Right ventricle myocardium superior (tissue), 1 donor: ENCODE measurements around the gene CRYZL1. TPM values are rescaled to one million over a fixed set of nuclear protein-coding genes. Genes with fewer than 3 reads are reported as not detected.
"Not testable (repeated sequence)": the region's sequence is repeated elsewhere in the genome, so short reads cannot be mapped to it uniquely, and the experiment has no call there.

Experiments
- ATAC-seq: fragments of 200-7000 bp; cut with Tn5 transposase; one replicate; pipeline ENCODE4 v1.9.1; 2020; ENCODE audit warnings: mild to moderate bottlenecking; ENCODE audit not compliant: poor library complexity
- DNase-seq: peaks from one replicate; pipeline ENCODE4 v3.0.0-alpha.2; 2020
- intact Hi-C: fragments of 100-400 bp; cut with DNase I; formaldehyde crosslinking; loops from one replicate; pipeline ENCODE4 v1.11.2; 2022
- total RNA-seq: library from RNA; stranded (reverse); fragmentation: NEBNext Ultra II Directional; extraction: Animal tissue kit (Norgen Biotek cat#: 25700); gene quantifications from one replicate; pipeline ENCODE4 v1.2.1, GENCODE V29; 2021
- donor health status: DM: no; HTN: yes; CAD: no; lungs with severe emphysema.

CRYZL1 gene
- total RNA-seq, 1 donor from 2014 or later = 24.7 TPM

GRCh38 chr21:33642896-33643657, 1.5 kb upstream of the CRYZL1 start:
- intact Hi-C loops = no loop called here
- peak; percentile 60 for DNase-seq
- ATAC-seq = no peak

DNA sequence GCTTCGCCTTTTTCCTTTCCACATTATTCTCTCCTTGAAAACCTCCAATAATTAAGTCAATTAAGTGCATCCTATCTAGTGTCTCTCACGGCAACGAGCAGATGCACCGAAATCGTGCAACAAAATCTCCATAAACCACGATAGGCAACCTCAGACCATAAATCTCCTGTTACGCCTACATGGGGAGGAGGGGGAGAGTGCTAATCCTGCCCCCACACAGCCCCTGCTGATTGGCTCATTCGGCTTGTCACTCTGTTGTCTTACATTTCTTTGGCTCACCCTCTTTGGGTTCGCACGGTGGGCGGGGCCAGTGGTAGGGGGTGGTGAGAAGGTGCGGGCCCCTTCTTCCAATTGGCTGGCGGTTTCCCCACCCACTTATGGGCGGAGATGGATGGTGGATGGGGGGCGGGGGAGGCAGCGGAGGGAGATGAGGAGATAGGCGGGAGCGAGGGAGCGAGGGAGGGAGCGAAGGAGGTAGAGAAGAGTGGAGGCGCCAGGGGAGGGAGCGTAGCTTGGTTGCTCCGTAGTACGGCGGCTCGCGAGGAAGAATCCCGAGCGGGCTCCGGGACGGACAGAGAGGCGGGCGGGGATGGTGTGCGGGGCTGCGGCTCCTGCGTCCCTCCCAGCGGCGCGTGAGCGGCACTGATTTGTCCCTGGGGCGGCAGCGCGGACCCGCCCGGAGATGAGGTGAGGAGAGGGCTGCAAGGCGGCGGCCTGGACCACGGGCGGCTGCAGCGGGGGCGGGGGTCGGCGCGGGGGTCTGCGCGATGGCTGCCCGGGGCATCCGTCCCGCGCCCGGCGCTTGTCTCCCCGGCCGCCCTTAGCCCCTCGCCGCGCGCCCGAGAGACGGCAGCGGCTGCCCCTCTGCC, 720 bp upstream of the CRYZL1 start, which contains the start of gene ITSN1:
ITSN1 (plus strand) TSS at position 475 of the 869 bp plus-strand sequence. CDS start 76,328 bp downstream, outside the sequence.
- peak; percentile 93 for ATAC-seq
- intact Hi-C loops = no loop called here
- DNase-seq = peak; percentile 100

DNA sequence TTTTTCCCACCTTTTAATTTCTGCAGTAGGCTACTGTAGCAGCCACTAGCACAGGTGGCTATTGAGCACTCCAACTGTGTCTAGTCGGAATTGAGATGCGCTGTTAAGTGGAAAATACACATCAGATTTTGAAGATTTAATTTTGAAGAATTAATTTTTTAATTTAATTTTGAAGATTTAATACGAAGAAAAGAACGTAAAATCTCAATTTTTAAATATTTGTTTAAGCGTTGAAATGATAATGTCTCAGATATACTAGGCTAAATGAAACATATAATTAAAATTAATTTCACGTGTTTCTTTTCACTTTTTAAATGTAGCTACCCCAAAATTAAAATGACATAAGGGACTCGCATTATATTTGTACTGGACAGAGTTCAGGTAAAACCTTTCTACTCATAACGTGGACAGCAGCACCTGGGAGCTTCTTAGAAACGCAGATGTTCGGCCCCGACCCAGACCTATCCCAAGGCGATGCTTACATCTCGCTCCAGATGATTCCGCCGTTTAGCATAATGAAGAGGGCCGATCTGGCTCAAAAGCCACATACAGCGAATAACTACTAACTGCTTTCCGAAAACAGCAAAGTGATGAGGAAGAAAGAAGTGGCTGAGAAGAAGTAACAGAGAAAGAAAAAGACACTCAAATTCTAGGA, 717 bp downstream of the CRYZL1 start:
- intact Hi-C loops = no loop called here
- DNase-seq (no peak), ATAC-seq (no peak)

- intact Hi-C loops = no loop called here
- no peak for DNase-seq
- no peak for ATAC-seq
These were observed 7.3 kb downstream of the CRYZL1 start for GRCh38 chr21:33634254-33634653.

DNA sequence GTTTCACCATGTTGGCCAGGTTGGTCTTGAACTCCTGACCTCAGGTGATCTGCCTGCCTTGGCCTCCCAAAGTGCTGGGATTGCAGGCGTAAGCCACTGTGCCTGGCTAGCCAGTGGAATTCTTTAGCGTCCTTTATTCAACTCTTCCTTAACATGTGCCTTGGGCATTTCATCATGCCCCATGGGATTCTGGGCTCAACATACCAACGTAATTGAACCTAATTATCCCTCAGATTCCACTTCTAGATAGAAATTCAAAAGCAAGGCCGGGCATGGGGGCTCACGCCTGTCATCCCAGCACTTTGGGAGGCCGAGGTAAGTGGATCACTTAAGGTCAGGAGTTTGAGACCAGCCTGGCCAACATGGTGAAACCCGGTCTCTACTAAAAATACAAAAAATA, 15.4 kb downstream of the CRYZL1 start:
- intact Hi-C loops, ATAC-seq, DNase-seq: not testable (repeated sequence)

DNA sequence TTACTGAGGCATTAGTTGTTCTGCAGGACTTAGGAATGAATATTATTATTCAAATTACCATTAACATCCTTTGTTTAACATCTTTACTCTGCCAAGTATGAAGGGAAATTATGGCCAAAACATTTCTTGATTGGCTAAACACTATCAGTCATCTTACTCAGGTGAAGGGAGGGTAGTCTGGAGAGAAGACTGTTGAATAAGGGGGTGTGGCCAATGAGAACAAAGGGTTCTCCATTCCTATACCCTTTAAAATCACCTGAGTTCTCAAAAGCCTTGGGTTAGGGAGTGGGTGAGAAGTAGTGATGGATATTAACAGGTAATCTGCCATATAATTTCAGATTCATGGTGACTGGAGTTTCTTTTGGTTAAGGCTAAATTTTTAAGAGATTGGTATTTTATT, 19.3 kb downstream of the CRYZL1 start:
- intact Hi-C loops = no loop called here
- no peak for ATAC-seq
- no peak for DNase-seq

DNA sequence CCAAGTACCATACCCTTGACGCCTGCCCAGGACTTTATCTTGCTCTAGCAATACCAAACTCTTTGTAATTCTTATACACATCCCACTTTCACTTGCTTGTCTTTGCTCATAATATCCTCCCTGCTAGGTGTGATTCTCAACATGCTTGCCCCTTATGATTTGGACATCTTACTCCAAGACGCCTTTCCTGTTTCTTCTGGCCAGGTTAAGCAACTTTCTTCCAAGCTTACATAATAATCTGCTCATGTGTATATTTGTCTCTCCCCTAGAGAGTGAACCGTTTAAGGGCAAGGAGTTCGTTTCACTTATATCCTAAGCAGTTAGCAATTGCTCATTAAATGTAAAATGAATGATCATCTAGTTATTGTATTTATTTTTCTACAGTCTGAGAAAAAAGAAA, 21.8 kb downstream of the CRYZL1 start:
- intact Hi-C loops = no loop called here
- no peak for ATAC-seq
- no peak for DNase-seq

- DNase-seq (no peak), ATAC-seq (no peak)
- intact Hi-C loops = no loop called here
These were observed 23.1 kb downstream of the CRYZL1 start for GRCh38 chr21:33618407-33618806.

GRCh38 chr21:33617565-33617964, 24.0 kb downstream of the CRYZL1 start:
- intact Hi-C loops, DNase-seq, ATAC-seq: not testable (repeated sequence)

DNA sequence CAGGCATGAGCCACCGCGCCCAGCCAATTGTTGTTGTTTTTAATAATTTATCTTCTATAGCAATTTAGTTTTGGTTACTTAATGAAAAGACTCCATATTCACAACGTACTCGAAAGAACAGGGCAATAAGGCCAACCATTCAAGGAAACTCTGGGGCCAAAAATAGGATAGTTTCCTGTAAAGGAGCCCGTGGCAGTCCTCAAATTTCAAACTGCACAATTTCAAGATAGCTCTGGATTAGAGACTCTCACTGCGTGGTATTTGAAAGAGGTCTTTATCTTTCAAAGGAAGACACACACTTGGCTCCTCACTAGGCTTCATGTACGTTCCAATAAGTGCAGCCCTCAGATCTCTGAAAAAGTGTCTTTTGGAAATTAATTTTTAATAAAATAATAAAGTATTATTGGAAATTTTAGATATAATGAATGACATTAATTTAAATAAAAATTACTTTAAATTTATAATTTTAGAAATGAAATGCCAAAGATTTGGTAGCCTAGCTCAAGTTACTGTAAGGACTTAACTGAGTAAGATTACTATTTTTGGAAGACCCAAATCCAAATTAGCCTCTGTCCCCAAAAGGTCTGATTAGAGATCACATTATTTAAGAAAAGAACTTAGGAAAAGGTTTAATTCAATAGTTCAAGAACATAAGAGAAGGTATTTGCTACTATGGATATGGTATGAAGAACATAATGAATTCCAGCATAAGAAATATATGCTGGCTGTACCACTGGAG, 30.4 kb downstream of the CRYZL1 start:
- intact Hi-C loops = no loop called here
- DNase-seq (no peak), ATAC-seq (no peak)

DNA sequence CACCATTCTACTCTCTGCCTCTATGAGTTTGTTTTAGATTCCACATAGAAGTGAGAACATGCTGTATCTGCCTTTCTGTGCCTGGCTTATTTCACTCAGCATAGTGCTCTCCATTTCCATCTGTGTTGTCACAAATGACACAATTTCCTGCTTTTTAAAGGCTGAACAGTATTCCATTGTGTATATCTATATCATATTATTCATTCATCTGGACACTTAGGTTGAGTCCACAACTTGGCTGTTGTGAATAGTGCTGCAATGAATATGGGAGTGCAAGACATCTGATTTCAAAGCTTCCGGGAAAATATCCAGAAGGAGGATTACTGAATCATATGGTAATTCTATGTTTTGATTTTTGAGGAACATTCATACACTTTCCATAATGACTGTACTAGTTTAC, 33.0 kb downstream of the CRYZL1 start:
- intact Hi-C loops = no loop called here
- no peak for DNase-seq
- ATAC-seq = no peak

GRCh38 chr21:33598051-33598450, 43.5 kb downstream of the CRYZL1 start:
- no peak for DNase-seq
- ATAC-seq = no peak
- intact Hi-C loops = no loop called here

GRCh38 chr21:33588485-33589335, 52.8 kb downstream of the CRYZL1 start, which contains the start of gene DONSON:
Gene DONSON, minus strand, starts transcription at chr21:33588684. Its CDS starts 43 bp downstream, at chr21:33588641.
- DNase-seq = peak; percentile 93
- intact Hi-C loops = no loop called here
- ATAC-seq = peak; percentile 98

DNA sequence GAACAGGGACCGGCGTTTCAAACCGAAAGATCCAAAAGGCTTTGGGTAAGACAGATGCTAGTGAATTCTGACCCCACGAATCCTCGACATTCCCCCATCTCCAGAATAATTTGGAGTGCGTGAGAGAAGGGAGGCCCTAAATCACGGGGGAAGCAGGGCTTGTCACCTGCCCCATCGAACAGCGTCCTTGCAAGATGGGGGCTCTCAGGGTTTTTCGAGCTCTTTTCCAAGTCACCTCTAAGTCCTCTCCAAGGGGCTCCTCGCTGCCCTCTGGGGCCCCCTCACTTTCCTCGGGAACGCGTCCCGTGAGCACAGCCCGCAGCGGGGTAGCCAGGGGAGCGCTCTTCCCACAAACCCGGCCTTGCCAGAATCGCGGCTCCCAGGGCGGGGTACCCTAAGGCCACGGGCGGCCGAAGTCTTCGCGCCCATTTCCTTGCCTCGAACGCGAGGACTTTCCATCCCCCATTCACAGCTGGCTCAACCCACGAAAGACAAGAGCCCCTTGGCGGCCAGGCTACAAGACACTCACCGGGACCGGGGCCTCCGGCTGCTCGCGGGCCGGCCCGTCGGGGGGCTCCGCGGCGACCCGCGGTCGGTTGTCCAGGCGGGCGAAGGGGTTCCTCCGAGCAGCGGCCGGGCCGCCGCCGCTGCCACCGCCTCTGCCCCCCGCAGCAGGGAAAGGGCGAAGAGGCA, 53.6 kb downstream of the CRYZL1 start:
- intact Hi-C loops = no loop called here

GRCh38 chr21:33586927-33587326, 54.6 kb downstream of the CRYZL1 start:
- no peak for DNase-seq
- ATAC-seq = no peak
- intact Hi-C loops = no loop called here

More for the DNA sequence above, 53.6 kb downstream of the CRYZL1 start:
- DNase-seq = peak; percentile 63
- ATAC-seq = peak; percentile 13

GRCh38 chr21:33584455-33584854, 57.1 kb downstream of the CRYZL1 start:
- ATAC-seq = no peak
- intact Hi-C loops = no loop called here

GRCh38 chr21:33578959-33579542, 62.5 kb downstream of the CRYZL1 start:
- DNase-seq (no peak), ATAC-seq (peak; percentile 30)
- intact Hi-C loops = no loop called here

More at GRCh38 chr21:33584455-33584854, 57.1 kb downstream of the CRYZL1 start:
- DNase-seq = no peak
